ENCODE measurements around the gene PEX14. TPM values are rescaled to one million over a fixed set of nuclear protein-coding genes. Genes with fewer than 3 reads are reported as not detected.

PEX14 gene
- total RNA-seq, 6 experiments from 2014 or later, result 10.5 to 26.5 (median 16.5) TPM

- TF ChIP-seq, protein P1, sequence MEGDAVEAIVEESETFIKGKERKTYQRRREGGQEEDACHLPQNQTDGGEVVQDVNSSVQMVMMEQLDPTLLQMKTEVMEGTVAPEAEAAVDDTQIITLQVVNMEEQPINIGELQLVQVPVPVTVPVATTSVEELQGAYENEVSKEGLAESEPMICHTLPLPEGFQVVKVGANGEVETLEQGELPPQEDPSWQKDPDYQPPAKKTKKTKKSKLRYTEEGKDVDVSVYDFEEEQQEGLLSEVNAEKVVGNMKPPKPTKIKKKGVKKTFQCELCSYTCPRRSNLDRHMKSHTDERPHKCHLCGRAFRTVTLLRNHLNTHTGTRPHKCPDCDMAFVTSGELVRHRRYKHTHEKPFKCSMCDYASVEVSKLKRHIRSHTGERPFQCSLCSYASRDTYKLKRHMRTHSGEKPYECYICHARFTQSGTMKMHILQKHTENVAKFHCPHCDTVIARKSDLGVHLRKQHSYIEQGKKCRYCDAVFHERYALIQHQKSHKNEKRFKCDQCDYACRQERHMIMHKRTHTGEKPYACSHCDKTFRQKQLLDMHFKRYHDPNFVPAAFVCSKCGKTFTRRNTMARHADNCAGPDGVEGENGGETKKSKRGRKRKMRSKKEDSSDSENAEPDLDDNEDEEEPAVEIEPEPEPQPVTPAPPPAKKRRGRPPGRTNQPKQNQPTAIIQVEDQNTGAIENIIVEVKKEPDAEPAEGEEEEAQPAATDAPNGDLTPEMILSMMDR (IDR thresholded peaks at IDR 0.05), result no peak
- no peak for TF ChIP-seq POLR2A (IDR thresholded peaks at IDR 0.05)
- H3K27ac ChIP-seq, result no peak overlapping the region
- ATAC-seq (no peak), DNase-seq (no peak)
- intact Hi-C loops (cut with DNase I), result no loop called here
- H3K4me1 ChIP-seq, result peaks cover 0 to 42% (median 23%) of the 10 kb centered on the region in 4 donors
- no peaks in the 10 kb centered on the region for H3K36me3 ChIP-seq
- no peaks in the 10 kb centered on the region for H3K9me3 ChIP-seq
- 100% methylated on average over 3 of the region's 12 CpGs for WGBS (ENCODE audit: insufficient coverage, low coverage, low lambda C conversion rate, missing lambda C conversion rate)
- no peak overlapping the region for H3K4me3 ChIP-seq
- no peaks in the 10 kb centered on the region for H3K27me3 ChIP-seq
These were observed 194.8 kb downstream of the PEX14 start for GRCh38 chr1:10669570-10669969.

GRCh38 chr1:10670190-10670589 is 195.4 kb downstream of the PEX14 start:
- no peak for DNase-seq
- Histone ChIP-seq H3K4me3 (no peak overlapping the region), H3K27ac (no peak overlapping the region), H3K27me3 (no peaks in the 10 kb centered on the region), H3K36me3 (no peaks in the 10 kb centered on the region), H3K4me1 (peaks cover 0 to 42% (median 20%) of the 10 kb centered on the region in 4 donors), H3K9me3 (no peaks in the 10 kb centered on the region)
- intact Hi-C loops (cut with DNase I), result no loop called here
- WGBS (ENCODE audit: insufficient coverage, low coverage, low lambda C conversion rate, missing lambda C conversion rate), result 80% methylated on average over 2 of the region's 10 CpGs
- TF ChIP-seq, protein P1 (IDR thresholded peaks at IDR 0.05), result no peak
- no peak for TF ChIP-seq POLR2A (IDR thresholded peaks at IDR 0.05)
- no peak for ATAC-seq

DNA sequence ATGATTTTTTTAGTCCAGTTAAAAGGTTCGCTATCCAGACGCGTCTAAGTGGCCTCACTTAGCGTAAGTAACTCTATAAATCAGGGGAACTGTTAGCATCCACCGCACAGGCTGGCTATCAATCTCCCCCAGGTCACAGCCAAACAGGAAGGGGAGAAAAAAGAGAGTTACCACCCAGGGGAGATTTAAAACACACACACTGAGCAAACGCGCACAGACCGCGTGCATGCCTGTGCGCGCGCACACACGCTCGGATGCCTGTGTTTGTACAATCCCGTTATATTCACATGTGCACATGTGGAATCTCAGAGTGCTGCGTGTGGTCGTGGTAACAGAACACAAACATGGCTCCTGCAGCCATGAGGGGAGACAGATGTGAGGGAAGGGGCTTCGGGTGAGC is 196.3 kb downstream of the PEX14 start:
- Histone ChIP-seq H3K27ac (no peak overlapping the region), H3K27me3 (no peaks in the 10 kb centered on the region), H3K9me3 (no peaks in the 10 kb centered on the region), H3K36me3 (no peaks in the 10 kb centered on the region), H3K4me3 (no peak overlapping the region), H3K4me1 (peaks cover 0 to 40% (median 16%) of the 10 kb centered on the region in 4 donors)
- TF ChIP-seq, protein P1 (IDR thresholded peaks at IDR 0.05), result no peak
- TF ChIP-seq POLR2A (IDR thresholded peaks at IDR 0.05), result no peak
- no peak for DNase-seq
- 87% methylated on average over 7 of the region's 18 CpGs for WGBS (ENCODE audit: insufficient coverage, low coverage, low lambda C conversion rate, missing lambda C conversion rate)
- no peak for ATAC-seq
- intact Hi-C loops (cut with DNase I), result no loop called here

DNA sequence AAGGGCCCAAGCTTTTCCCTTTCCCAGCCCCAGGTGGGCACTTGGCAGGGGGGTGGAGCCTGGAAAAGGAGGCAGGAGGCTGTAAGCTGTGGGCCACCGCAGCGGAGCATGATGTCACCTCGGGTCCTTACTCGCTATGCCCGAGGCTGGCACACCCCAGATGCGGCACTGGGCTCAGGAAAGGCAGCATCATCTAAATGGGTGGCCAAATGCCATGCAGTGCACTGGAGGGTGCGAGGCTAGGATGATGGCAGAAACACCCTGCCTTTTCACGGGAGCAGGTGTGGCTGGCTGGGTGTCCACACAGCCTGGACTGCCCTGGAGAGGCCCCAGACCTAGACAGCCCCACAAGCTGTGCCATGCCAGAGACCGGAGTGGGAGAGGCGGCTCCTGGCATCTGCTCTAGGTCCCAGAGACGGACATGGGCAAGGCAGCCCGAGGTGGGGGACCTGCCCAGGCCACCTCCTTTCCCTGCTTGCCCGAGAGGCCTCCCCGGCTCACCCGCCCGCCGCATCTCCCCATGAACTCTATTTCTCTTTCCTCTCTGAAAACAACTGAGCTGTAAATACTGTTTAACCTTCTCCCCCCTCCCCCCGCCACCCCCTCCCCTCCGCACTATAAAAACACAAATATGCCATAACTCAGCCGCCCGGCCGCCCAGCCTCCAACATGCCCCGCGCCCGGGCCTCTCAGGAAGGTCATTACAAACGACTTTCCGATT is 197.0 kb downstream of the PEX14 start:
- H3K27me3 ChIP-seq, result no peaks in the 10 kb centered on the region
- 85% methylated on average over 9 of the region's 27 CpGs for WGBS (ENCODE audit: insufficient coverage, low coverage, low lambda C conversion rate, missing lambda C conversion rate)
- no peak overlapping the region for H3K27ac ChIP-seq
- intact Hi-C loops (cut with DNase I), result no loop called here
- peaks cover 0 to 41% (median 14%) of the 10 kb centered on the region in 4 donors for H3K4me1 ChIP-seq
- no peak for DNase-seq
- no peaks in the 10 kb centered on the region for H3K36me3 ChIP-seq
- H3K9me3 ChIP-seq, result no peaks in the 10 kb centered on the region
- H3K4me3 ChIP-seq, result no peak overlapping the region
- TF ChIP-seq, protein P1 (IDR thresholded peaks at IDR 0.05), result no peak
- TF ChIP-seq POLR2A (IDR thresholded peaks at IDR 0.05), result no peak
- ATAC-seq, result no peak
